Measurements from ENCODE around the gene TMEM242.

Gene TMEM242

DNA sequence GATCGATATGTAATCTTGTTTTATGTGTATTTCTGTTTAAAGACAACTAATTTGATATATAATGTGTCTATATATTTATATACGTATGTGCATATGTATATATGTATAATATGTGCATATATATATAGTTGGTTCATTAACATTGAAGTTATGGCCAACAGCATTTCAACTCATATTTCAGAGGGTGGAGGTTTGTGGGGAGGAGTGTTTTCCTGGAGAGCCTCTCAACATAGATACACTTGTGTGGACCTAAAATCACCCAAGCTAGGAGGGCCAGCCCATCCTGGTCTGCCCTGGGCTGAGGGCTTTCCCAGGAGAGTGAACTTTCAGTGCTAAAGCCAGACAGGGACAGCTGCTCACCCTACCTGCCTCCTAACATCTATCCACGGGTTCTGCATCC is 68.8 kb downstream of the TMEM242 start:
- no peak for DNase-seq (ENCODE audit: low spot score)
- in situ Hi-C loops (cut with MboI; ENCODE audit: low sequenced_read_pairs, unreplicated experiment): no loop called here
- TF ChIP-seq, protein P1, sequence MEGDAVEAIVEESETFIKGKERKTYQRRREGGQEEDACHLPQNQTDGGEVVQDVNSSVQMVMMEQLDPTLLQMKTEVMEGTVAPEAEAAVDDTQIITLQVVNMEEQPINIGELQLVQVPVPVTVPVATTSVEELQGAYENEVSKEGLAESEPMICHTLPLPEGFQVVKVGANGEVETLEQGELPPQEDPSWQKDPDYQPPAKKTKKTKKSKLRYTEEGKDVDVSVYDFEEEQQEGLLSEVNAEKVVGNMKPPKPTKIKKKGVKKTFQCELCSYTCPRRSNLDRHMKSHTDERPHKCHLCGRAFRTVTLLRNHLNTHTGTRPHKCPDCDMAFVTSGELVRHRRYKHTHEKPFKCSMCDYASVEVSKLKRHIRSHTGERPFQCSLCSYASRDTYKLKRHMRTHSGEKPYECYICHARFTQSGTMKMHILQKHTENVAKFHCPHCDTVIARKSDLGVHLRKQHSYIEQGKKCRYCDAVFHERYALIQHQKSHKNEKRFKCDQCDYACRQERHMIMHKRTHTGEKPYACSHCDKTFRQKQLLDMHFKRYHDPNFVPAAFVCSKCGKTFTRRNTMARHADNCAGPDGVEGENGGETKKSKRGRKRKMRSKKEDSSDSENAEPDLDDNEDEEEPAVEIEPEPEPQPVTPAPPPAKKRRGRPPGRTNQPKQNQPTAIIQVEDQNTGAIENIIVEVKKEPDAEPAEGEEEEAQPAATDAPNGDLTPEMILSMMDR (IDR thresholded peaks at IDR 0.05; ENCODE audit: borderline replicate concordance, control extremely low read depth, extremely low read depth, insufficient read depth, missing control alignments): no peak

- TF ChIP-seq, protein P1 (IDR thresholded peaks at IDR 0.05; ENCODE audit: borderline replicate concordance, control extremely low read depth, extremely low read depth, insufficient read depth, missing control alignments): no peak
- in situ Hi-C loops (cut with MboI; ENCODE audit: low sequenced_read_pairs, unreplicated experiment): no loop called here
- no peak for DNase-seq (ENCODE audit: low spot score)
Measured at GRCh38 chr6:157253699-157254098, 69.6 kb downstream of the TMEM242 start.

DNA sequence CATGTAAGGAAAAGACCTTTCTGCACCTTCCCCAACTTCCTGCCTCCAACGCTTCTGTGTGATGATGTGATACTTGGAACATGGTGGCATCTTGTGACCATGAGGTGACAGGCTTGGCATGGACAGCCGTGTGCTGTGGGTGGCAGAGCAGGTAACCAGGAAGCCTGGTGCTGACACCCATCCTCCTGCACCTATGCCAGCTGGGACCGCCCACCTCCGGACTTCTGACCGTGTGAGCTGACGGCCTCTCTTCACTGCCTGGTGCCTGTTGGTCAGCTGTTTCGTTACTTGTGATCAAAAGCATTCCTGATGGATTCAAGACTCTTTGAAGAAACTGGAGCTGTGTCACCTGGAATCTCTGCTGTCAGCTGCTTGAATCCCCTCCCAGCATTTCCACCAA is 70.3 kb downstream of the TMEM242 start:
- no peak for DNase-seq (ENCODE audit: low spot score)

DNA sequence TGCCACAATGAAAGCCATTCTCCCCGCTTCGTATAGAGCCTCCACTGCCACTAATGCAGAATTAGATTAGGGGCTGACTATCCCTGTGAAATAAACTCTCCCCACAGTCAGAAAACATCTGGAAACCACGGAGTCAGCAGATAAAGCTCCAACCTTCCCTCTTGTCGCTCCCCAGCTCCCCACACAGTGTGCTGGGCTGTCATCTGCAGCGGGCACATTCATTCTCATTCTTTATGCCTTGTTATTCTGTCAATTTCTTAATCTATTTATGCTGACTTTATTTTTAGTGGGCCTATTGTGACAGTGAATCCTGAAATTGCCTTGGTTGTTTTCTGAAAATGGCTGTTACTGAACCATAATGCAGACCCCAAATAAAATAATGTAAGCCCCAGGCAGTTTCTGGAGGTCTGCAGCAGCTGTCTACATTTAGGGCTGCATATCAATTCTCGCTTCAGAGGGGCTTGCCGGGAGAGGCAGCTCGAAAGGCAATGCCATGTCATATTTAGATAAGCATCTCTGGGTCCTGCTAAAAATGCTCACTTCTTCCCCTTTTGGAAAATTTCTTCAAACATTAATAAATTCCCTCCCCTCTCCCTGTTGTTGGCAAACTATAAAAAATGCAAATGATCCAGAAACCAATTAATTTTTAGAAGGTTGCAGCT is 71.6 kb downstream of the TMEM242 start:
- DNase-seq (ENCODE audit: low spot score): no peak
- TF ChIP-seq, protein P1 (IDR thresholded peaks at IDR 0.05; ENCODE audit: borderline replicate concordance, control extremely low read depth, extremely low read depth, insufficient read depth, missing control alignments): no peak
- in situ Hi-C loops (cut with MboI; ENCODE audit: low sequenced_read_pairs, unreplicated experiment): no loop called here

More for the DNA sequence above, 70.3 kb downstream of the TMEM242 start:
- in situ Hi-C loops (cut with MboI; ENCODE audit: low sequenced_read_pairs, unreplicated experiment): no loop called here
- TF ChIP-seq, protein P1 (IDR thresholded peaks at IDR 0.05; ENCODE audit: borderline replicate concordance, control extremely low read depth, extremely low read depth, insufficient read depth, missing control alignments): no peak

- TF ChIP-seq, protein P1 (IDR thresholded peaks at IDR 0.05; ENCODE audit: borderline replicate concordance, control extremely low read depth, extremely low read depth, insufficient read depth, missing control alignments): no peak
- no peak for DNase-seq (ENCODE audit: low spot score)
- in situ Hi-C loops (cut with MboI; ENCODE audit: low sequenced_read_pairs, unreplicated experiment): no loop called here
Measured at GRCh38 chr6:157249826-157250225, 73.5 kb downstream of the TMEM242 start.

- TF ChIP-seq, protein P1 (IDR thresholded peaks at IDR 0.05; ENCODE audit: borderline replicate concordance, control extremely low read depth, extremely low read depth, insufficient read depth, missing control alignments): no peak
- DNase-seq (ENCODE audit: low spot score): no peak
- in situ Hi-C loops (cut with MboI; ENCODE audit: low sequenced_read_pairs, unreplicated experiment): no loop called here
Measured at GRCh38 chr6:157248264-157248663, 75.1 kb downstream of the TMEM242 start.
